ENCODE data around the gene INAVA. TPM values are rescaled to one million over a fixed set of nuclear protein-coding genes. Genes with fewer than 3 reads are reported as not detected.

INAVA gene
- total and polyA plus RNA-seq, 9 of the 15 experiments (the other 6 are each of a cell fraction or from before 2014, with no cell fraction given), result 0.09 TPM; not detected in 8

- H3K4me2 ChIP-seq (ENCODE audit: insufficient read depth, low read length), result no peak overlapping the region
- ChIA-PET CTCF (ENCODE audit: low intra/inter-chr PET ratio) (no interaction called here), POLR2A (interaction anchor here (0.5 to 1.5 kb wide), 2 partner anchors 9 to 70 kb away, joined by 3 read pairs; no protein-coding TSS in a partner anchor)
- DNase-seq (ENCODE audit: extremely low read depth in 1 of 4, low spot score in 3 of 4) (no peak), ATAC-seq (no peak), FAIRE-seq (no peak)
- no peak overlapping the region for H3K4me3 ChIP-seq
- no peak overlapping the region for H3K27ac ChIP-seq (ENCODE audit: extremely low read depth, low read depth, low read length)
- H3K9me3 ChIP-seq (replicated peaks; ENCODE audit: control insufficient read depth, insufficient read depth, low read depth, low read length), result no peaks in the 10 kb centered on the region
- 0% methylated on average over 4 of the region's 4 CpGs for WGBS (ENCODE audit: insufficient coverage, low coverage, missing lambda C conversion rate)
- H3K4me1 ChIP-seq (replicated peaks in 1 of 2; ENCODE audit: control insufficient read depth in 2 of 2, insufficient read depth in 2 of 2, low read length in 2 of 2), result peaks cover 0 to 19% of the 10 kb centered on the region in 2 experiments; a peak in 1 of 5 replicates
- H3K9ac ChIP-seq (ENCODE audit: insufficient read depth in 1 of 2, low read depth in 2 of 2, low read length in 2 of 2), result no peak overlapping the region
- H3K79me2 ChIP-seq (ENCODE audit: control insufficient read depth, insufficient read depth, low read length), result no peaks in the 10 kb centered on the region
- H3K9me1 ChIP-seq (ENCODE audit: control insufficient read depth, insufficient read depth, low read length), result no peaks in the 10 kb centered on the region
- H2AFZ ChIP-seq (ENCODE audit: low read depth, low read length), result no peak overlapping the region
- peaks cover 74 to 84% of the 10 kb centered on the region in 2 experiments for H3K27me3 ChIP-seq (ENCODE audit: control insufficient read depth in 2 of 2, insufficient read depth in 2 of 2, low read length in 2 of 2)
- in situ Hi-C loops (cut with MboI), result no loop called here
- intact Hi-C loops (cut with micrococcal nuclease), result no loop called here
- H3K36me3 ChIP-seq (ENCODE audit: control insufficient read depth, insufficient read depth, low read length), result no peaks in the 10 kb centered on the region
- H4K20me1 ChIP-seq (replicated peaks; ENCODE audit: control insufficient read depth, insufficient read depth, low read length), result peaks cover 30% of the 10 kb centered on the region
- no TSS peak for BruUV-seq (replicated peaks)
- TF ChIP-seq ZNF224 (CRISPR knock-in tag; IDR thresholded peaks at IDR 0.05), result no peak
- TF ChIP-seq JUNB (CRISPR knock-in tag; conservative IDR thresholded peaks at IDR 0.05), result no peak
- no peak for TF ChIP-seq CHD7 (IDR thresholded peaks at IDR 0.05; ENCODE audit: low read depth, low read length)
- TF ChIP-seq HMBOX1 (IDR thresholded peaks at IDR 0.05), result no peak
- TF ChIP-seq PURB (CRISPR knock-in tag; IDR thresholded peaks at IDR 0.05; ENCODE audit: low read depth), result no peak
- TF ChIP-seq CBX8 (IDR thresholded peaks at IDR 0.05; ENCODE audit: borderline replicate concordance, extremely low read depth, low read depth, low read length, poor library complexity, severe bottlenecking), result no peak
- TF ChIP-seq ZNF644 (tag; IDR thresholded peaks at IDR 0.05; ENCODE audit: low read depth), result no peak
- TF ChIP-seq ETS2 (tag; IDR thresholded peaks at IDR 0.05; ENCODE audit: borderline replicate concordance, poor library complexity, severe bottlenecking), result no peak
- no peak for TF ChIP-seq IRF2 (CRISPR knock-in tag; IDR thresholded peaks at IDR 0.05)
- TF ChIP-seq RBM15 (IDR thresholded peaks at IDR 0.05; ENCODE audit: insufficient read depth, low read length), result no peak
These were observed 2.2 kb upstream of the INAVA start for GRCh38 chr1:200892546-200892945.
